Measurements from ENCODE around the gene STYXL1.
"Not testable (repeated sequence)": the region's sequence is repeated elsewhere in the genome, so short reads cannot be mapped to it uniquely, and the experiment has no call there.

Gene STYXL1

DNA sequence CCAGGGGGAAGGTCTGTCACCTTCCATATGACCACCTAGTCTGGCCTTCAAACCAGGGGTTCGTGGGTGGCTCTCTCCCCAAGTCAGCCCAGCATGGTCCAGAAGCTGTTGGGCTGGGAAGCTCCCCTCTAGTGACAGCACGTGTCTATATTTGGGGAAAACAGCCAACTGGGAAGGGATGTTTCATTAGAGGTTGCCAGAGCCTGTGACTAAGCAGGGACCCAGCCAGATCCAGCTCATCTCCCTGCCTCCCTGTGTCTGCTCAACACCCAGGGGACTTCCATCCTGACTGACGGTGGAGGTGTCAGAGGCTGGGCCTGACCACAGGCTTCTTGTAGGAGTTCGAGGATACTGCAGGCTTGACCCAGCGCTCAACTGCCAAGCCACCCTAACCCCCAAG lies 10.5 kb downstream of the STYXL1 start:
- DNase-seq (ENCODE audit: low read depth): no peak

DNA sequence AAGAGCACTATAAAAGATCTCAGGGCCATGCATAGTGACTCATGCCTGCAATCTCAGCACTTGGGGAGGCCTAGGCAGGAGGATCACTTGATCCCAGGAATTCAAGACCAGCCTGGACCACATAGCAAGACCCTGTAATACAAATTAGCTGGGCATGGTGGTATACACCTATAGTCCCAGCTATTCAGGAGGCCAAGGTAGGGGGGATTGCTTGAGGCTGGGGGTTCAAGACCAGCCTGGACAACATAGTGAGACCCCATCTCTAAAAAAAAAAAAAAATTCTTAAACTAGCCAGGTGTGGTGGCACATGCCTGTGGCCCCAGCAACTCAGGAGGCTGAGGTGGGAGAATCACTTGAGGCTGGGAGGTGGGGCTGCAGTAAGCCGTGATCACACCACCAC lies 15.8 kb downstream of the STYXL1 start:
- no peak for DNase-seq (ENCODE audit: low read depth)

DNA sequence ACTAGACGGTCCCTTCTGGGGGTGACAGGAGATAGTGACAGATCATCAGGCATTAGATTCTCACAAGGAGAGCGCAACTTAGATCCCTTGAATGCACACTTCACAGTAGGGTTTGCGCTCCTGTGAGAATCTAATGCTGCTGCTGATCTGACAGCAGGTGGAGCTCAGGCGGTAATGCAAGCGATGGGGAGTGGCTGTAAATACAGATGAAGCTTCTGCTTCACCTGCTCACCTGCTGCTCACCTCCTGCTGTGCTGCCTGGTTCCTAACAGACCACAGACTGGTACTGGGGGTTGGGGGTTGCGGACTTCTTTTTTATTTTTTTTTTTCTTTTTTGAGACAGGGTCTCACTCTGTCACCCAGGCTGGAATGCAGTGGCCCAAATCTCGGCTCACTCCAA lies 18.1 kb downstream of the STYXL1 start:
- not testable (repeated sequence) for DNase-seq (ENCODE audit: low read depth)

DNA sequence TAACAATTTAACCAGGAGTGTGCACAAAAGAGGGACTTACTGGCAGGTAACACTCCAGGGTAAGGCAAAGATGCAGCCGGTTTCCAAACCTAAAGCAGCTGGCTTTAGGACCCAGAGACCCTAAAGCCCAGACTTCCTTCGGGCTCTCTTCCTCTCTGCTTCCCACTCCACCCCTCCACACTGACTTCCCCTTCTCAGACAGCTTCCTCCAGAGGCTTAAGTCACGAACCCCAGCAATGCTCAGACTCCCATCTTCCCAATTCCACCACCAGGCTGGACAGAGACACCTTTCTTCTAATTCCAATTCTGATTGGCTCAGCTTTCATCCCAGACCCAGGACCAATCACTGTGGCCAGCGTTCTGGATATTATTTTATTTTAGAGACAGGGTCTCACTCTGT lies 24.8 kb downstream of the STYXL1 start:
- no peak for DNase-seq (ENCODE audit: low read depth)

DNA sequence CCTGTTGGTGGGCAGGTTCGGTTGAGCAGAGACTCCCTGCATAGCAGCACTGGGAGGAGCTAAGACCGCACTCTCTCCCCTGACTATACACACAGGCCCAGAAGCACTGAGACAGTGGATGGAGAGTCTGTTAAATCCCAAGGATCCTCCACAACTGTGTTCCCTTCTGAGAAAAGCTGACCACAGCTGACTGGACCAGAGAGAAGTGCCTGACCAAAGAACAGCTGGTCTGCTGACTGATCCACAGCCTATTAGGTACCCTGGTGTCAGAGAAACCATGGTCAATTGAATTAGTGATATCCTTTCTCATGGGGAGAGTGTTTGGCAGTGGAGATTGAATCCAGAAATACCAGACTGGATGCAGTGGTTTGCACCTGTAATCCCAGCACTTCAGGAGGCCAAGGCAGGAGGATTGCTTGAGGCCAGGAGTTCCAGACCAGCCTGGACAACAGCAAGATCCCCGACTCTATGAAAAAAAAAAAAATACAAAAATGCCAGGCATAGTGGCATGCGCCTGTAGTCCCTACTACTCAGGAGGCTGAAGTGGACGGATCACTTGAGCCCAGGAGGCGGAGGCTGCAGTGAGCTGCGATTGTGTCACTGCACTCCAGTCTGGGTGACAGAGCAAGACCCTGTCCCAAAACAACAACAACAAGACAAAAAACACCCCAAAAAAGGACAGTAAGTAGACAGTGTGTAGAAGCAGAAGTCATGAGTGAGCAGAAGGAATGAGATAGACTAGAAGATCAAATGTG lies 25.6 kb downstream of the STYXL1 start:
- DNase-seq (ENCODE audit: low read depth): no peak

DNA sequence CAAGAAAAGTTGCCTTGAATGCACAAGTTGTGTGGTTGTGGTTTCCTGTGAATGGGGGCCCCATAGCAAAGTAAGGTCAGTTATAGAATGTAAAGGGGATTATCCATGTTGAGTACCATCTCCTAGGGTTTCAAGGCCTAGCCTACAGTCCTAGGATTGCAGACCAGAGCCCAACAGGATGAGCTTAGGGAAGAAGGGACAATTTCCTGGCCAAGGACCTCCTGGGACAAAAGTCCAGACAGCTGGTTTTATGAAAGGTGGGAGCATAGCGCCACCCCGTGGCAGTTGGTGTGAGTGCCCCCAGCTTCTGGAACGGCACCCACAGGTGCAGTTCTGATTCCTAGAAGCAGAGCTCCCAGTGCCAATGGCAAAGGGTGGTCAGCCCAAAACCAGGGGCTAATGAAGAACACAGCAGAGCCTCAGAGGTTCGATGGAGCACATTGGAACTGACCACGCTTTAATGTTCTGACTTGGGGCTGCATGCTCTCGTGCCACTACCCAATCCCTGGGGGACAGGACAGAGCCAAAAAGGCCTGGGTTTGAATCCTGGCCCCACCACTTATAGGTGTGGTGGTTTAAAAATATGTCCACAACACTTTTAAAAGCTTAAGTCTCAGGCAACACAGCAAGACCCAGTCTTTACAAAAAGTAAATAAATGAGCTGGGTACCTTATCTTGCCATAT lies 27.6 kb downstream of the STYXL1 start:
- DNase-seq (ENCODE audit: low read depth): peak; percentile 53

DNA sequence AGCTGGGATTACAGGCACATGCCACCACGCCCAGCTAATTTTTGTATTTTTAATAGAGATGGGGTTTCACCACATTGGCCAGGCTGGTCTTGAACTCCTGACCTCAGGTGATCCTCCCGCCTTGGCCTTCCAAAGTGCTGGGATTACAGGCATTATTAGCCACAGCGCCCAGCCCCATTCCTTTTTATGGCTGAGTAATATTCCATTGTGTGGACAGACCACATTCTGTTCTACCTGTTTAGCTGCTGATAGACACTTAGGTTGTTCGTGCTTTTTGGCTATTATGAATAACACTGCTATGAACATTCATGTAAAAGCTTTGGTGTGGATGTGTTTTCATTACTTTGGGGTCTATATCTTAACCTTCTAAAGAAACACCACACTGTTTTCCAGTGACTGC lies 29.3 kb downstream of the STYXL1 start:
- DNase-seq (ENCODE audit: low read depth): not testable (repeated sequence)

DNA sequence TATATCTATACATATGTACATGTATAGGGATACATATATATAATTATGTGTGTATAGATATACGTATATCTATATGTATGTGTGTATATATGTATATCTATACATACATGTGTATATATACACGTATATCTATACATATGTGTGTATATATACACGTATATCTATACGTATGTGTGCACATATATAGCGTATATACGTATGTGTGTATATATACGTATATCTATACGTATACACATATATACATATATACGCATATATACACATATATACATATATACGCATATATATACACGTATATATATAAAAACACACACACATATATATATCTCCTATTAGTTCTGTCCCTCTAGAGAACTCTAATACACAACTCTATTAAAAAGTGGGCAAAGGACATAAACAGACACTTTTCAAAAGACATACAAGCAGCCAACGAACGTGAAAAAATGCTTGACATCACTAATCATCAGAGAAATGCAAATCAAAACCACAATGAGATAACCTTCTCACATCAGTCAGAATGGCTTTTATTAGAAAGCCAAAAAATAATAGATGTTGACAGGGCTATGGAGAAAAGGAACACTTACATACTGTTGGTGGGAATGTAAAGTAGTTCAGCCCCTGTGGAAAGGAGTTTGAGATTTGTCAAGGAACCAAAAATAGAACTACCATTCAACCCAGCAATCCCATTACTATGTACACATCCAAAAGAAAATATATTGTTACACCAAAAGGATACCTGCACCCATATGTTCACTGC lies 31.4 kb downstream of the STYXL1 start:
- no peak for DNase-seq (ENCODE audit: low read depth)

DNA sequence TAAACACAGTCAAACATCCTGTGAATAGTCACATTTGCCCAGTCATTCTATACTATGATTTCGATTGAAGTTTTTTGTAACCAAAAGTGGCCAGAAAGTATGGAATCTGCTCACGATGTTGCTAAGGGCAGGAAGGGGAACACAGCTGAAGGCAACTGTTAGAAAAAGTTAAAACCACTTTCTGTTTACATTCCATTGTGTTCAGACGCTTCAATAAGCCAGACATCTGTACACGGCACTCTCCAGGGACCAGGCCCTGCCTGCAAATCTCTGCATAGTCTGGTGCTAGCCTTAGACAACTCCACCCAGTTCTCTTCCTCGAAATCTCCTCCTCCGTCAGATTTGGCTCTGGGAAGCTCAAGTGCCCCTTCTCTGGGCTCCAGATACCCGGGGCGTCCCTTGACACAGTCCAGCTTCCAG lies 36.3 kb downstream of the STYXL1 start:
- DNase-seq (ENCODE audit: low read depth): no peak

DNA sequence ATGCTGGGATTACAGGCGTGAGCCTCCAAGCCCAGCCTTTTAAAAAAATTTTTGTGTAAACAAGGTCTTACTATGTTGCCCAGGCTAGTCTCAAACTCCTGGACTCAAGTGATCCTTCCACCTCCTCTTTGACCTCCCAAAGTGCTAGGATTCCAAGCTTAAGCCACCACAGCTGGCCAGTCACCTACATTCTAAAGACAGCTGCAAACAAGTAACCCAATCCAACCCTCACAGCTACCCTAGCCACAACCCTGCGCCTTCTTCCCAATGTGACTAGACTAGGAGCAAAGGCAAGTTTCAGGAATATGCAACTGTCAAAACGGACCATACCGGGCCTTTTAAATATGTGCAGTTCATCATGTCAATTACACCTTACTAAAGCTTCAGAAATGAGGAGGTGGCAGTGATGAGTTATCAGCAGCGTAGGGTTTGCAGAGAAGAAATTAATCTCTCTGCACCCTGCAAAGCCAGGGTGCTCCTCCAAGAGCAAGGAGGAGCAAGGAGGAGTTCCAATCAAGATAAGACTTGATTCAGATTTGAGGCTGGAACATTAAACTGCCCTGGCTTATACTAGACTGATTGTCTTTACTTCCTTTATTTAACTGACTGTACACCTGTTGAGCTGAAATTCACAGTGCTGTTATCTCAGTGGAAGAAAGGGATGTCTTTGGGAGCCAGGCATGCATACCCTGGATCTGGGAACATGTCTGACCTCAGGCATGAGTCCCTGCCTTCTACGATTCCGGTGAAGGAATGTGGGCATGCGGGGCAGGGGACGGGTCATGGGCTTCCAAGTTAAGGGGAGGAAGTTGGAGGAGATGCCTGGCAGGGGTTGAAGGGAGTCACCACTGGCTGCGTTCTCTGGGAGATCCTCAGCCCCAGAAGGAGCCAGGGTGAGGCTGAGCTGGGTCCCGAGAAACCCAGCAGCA lies 37.9 kb downstream of the STYXL1 start:
- no peak for DNase-seq (ENCODE audit: low read depth)

DNA sequence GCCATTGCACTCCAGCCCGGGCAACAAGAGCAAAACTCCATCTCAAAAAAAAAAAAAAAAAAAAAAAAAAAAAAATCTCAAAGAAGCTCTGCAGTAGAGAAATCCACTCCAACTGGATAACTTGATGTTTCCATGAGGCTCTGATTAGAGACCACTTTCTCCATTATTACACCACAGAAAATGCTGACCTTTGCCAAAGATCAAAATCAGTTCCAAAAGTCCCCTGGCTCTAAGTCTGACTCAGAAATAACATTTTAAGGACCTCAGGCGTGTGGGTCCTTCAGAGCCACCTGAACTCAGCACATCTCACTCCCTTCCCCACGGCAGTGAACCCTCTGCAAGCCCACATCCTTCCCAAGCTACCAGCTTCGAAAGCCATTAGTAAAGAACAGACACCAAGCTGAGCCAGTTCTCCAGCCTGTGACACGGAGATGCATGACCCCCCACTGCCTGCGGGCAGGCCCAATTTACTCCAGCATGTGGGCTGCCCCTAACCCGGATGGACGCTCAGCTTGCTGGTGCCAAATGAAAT lies 39.6 kb downstream of the STYXL1 start:
- DNase-seq (ENCODE audit: low read depth): no peak

DNA sequence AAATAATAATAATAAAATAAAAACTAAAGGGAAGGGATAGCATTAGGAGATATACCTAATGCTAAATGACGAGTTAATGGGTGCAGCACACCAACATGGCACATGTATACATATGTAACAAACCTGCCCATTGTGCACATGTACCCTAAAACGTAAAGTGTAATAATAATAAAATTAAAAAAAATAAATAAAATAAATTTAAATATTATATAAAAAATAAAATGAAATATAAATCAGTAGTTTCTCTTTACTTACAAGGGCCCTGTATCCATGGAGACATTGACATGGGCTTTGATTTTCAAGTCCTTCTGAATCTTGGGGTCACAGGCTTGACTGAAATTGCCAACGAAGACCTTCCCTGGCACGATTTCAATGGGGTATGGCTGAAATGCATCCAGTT lies 42.8 kb downstream of the STYXL1 start:
- DNase-seq (ENCODE audit: low read depth): not testable (repeated sequence)

DNA sequence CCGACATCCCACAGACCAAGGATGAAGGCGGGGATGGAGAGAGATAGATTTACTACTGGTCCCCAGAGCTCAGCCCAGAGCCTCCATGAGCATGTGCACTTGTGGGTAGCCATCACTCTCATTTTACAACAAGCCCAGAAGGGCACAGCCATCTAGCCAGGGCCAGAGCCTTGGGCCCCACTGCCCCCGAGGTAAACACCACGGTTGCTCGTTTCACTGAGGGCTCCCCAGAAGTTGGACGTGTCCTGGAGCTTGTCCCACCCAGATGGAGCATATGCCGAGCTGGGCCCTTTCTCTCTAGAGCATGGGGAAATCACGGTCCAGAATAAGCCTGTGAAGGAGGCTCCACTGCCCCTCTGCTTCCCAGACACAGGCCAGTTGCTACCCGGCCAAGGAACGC lies 44.4 kb downstream of the STYXL1 start:
- DNase-seq (ENCODE audit: low read depth): no peak

DNA sequence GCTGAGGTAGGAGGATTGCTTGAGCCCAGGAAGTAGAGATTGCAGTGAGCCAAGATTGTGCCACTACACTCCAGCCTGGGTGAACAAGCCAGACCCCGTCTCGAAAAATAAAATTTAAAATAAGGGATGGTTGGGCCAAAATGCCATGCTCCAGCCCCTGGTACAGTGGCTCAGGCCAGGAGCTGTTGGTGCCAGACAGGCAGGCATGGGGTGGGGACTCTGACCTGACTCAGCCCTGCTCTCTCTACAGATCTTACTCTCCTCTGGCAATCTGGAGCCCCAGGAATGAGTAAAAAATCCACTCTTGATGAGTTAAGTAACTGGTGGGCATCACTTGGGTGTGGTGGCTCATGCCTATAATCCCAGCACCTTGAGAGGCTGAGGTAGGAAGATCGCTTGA lies 45.0 kb downstream of the STYXL1 start:
- no peak for DNase-seq (ENCODE audit: low read depth)

DNA sequence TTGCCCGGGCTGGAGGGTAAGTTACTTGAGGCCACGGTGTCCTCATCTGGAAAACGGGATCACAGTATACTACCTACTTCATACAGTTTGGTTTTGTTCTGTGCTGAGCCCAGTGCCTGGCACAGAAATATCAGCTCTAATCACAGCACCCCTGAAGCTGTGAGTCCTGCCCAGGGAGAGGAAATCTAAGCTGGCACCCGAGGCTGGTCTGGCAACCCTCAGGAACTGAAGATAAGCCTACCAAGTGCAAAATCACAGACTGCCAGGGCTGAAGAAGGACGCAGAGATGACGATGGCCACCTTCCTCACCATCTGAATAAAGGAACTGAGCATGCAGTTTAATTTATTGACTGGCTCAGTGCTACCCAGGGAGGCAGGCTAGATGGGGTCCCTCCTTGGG lies 45.7 kb downstream of the STYXL1 start:
- no peak for DNase-seq (ENCODE audit: low read depth)

DNA sequence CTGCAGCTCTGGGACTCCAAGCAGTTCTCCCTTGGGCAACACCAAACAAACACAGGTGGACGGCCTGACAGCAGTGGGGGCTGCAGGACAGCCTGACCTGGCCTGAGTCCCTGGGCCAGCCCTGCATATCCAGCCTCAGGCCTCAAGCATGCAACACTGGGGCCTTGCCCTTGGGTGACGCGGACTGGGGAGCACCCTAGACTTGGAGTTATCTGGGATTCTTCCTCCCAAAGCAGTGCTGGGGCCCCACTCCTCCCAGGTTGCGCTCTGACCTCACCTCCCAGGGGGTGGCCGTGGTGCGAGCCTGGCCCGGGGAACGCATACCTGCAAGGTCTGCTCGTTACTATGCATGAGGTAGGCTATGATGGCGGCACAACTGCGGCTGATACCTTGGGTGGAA lies 47.2 kb downstream of the STYXL1 start:
- no peak for DNase-seq (ENCODE audit: low read depth)

DNA sequence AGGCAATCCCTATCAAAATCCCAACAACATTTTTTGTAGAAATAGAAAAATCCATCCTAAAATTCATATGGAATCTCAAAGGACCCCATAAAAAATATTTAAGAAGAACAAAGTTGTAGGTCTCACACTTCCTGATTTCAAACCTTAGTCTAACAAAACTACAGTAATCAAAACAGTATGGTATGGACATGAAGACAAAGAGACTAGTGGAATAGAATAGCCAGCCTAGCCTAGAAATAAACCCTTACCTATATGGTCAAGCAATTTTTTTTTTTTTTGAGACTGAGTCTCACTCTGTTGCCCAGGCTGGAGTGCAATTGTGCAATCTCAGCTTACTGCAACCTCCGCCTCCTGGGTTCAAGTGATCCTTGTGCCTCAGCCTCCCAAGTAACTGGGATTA lies 49.8 kb downstream of the STYXL1 start:
- DNase-seq (ENCODE audit: low read depth): no peak

DNA sequence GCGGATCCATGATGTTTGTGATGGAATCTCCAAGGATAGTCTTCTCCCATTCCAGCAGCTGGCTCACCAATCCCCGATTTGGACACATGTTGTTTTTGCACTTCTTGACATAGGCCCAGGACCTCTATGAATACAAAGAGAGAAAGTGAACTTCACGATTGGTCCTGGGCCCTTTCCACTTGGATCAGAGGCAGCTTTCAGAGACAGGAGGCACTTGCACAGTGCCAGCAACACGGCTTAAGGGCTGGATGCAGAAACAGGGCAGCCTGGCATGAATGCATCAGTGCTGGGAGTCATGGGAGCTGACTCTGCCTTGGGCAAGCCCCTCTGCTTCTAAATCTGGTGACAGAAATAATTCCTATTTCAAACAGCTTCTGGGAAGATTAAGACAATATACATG lies 51.3 kb downstream of the STYXL1 start:
- no peak for DNase-seq (ENCODE audit: low read depth)

DNA sequence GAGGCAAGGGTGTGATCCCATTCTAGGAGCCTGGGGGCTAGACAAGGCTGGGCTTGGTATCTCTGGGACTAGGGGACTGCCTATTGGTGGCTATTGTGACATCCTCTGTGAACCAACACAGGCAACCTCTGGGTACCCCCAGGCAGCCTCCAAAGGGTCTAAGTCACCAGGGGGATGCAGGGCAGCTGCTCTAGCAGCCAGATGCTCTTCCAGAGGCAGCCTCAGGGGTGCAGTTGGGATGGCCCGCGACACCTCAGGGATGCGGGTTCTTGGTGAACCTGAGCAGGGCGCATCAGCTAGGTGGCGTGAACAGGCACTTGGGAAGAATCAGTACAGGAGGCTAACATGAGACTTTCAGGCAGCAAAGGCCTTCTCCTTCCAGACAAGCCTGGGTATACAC lies 51.8 kb downstream of the STYXL1 start:
- DNase-seq (ENCODE audit: low read depth): no peak

DNA sequence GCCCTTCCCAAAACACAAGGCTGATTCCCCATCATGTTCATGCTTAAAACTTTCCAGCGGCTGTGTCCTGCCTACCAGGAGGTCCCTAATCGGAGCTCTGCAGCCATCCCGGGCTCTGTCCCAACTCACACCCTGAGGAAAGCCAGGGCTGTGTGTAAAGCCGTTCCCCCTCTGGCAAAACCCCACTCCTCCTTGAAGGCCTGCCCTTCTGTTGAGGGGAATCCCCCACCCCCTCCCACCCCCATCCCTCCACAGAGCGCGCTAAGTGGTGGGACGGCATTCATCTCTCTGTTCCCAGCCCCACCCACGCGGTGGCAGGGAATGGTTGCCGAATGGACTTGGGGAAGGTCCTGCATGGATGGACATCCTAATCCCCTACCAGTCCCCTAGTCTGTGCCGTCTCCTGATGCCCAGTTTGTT lies 52.7 kb downstream of the STYXL1 start:
- no peak for DNase-seq (ENCODE audit: low read depth)

DNA sequence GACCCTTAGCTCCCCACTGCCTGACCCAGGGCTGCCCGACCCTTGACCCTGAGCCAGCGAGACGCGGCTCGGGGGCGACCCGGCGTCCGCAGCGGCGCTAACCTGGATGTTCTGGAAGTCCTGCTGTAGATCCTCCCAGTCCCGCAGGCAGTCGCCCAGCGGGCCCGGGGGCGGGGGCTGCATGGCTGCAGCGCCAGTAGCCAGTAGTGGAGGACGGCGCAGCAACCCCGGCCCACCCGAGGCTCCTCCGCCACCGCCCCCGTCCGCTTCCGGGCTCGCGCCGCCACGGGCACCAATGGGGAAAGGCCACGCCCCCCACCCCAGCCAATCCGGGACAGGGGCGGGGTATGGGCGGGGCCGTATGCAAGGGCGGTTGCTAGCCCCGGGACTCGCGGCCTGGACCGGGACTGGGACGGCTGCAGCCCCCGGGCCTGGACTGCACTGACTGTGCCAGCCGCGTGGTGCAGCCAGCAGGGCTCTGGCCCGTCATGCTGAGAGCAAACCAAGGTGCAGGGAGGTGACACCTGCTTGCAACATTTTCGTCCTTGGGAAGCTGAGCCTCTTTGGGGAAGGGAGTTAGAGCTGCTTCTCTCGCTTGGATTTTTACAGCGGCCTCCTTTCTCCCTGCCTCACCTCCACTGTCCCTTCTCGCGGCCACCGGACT lies 53.3 kb downstream of the STYXL1 start, which contains the start of gene TMEM120A:
TMEM120A (minus strand) TSS at position 208 of the 664 bp plus-strand sequence; CDS start at position 183, 25 bp downstream.
- peak; percentile 91 for DNase-seq (ENCODE audit: low read depth)

All from stimulated activated CD8-positive, alpha-beta memory T cell treated with anti-CD3 and anti-CD28 coated beads, Interleukin-4, amount 100 ng/mL, for 24 hours (primary cell).